GM23338 (cell line): ENCODE data around the gene ING2.

Source experiments
- CREB1 ChIP-seq: fragments of 250-450 bp; sonication (Bioruptor Pico); IDR thresholded peaks from 2 replicates; pipeline ENCODE4 v1.5.0; 2020; ENCODE audit warnings: low read depth, mild to moderate bottlenecking, moderate library complexity
- CTCF ChIP-seq, 2 experiments: fragments of 200-600 bp in 1 of 2; sonication (generic) in 1 of 2; conservative IDR thresholded peaks; 2 replicates each; pipeline versions ENCODE4 v1.5.1 to v1.6.1; 2016 to 2017; ENCODE audit warnings: antibody characterized with exemption in 2 of 2, low read depth in 2 of 2, mild to moderate bottlenecking in 2 of 2, moderate library complexity in 1 of 2
- ETS1 ChIP-seq: IDR thresholded peaks from 2 replicates; pipeline ENCODE4 v1.6.1; 2016; ENCODE audit warnings: antibody characterized with exemption
- EZH2 ChIP-seq: fragments of 200-600 bp; sonication (generic); IDR thresholded peaks from one replicate; pipeline ENCODE4 v1.8.0; 2017; ENCODE audit warnings: antibody characterized with exemption, mild to moderate bottlenecking, low read depth; ENCODE audit not compliant: unreplicated experiment
- EZH2phosphoT487 ChIP-seq: fragments of 200-600 bp; sonication (generic); IDR thresholded peaks from one replicate; pipeline ENCODE4 v1.8.1; 2018; ENCODE audit warnings: antibody characterized with exemption; ENCODE audit not compliant: unreplicated experiment
- JUNB ChIP-seq: IDR thresholded peaks from one replicate; pipeline ENCODE4 v1.6.1; 2016; ENCODE audit warnings: antibody characterized with exemption; ENCODE audit not compliant: unreplicated experiment
- NANOG ChIP-seq: IDR thresholded peaks from 2 replicates; pipeline ENCODE4 v1.6.1; 2016; ENCODE audit warnings: antibody characterized with exemption, borderline replicate concordance
- POLR2AphosphoS5 ChIP-seq: IDR thresholded peaks from 2 replicates; pipeline ENCODE4 v1.6.1; 2016; ENCODE audit warnings: antibody characterized with exemption, low read depth
- REST ChIP-seq: IDR thresholded peaks from one replicate; pipeline ENCODE4 v1.6.1; 2018; ENCODE audit warnings: antibody characterized with exemption; ENCODE audit not compliant: unreplicated experiment
- STAT1 ChIP-seq: IDR thresholded peaks from one replicate; pipeline ENCODE4 v1.6.1; 2016; ENCODE audit warnings: antibody characterized with exemption; ENCODE audit not compliant: unreplicated experiment
- ZNF114 ChIP-seq: fragments of 250-450 bp; sonication (Bioruptor Pico); IDR thresholded peaks from 2 replicates; pipeline ENCODE4 v1.5.0; 2020; ENCODE audit warnings: mild to moderate bottlenecking, moderate library complexity
- ZNF331 ChIP-seq: fragments of 250-450 bp; sonication (Bioruptor Pico); IDR thresholded peaks from 2 replicates; pipeline ENCODE4 v1.5.0; 2020; ENCODE audit warnings: low read depth, mild to moderate bottlenecking, moderate library complexity

- peak in 1 of 2 experiments; percentile 19; a peak in 1 of 4 replicates for TF ChIP-seq CTCF (conservative IDR thresholded peaks at IDR 0.05; ENCODE audit: low read depth in 2 of 2)
- no peak for TF ChIP-seq POLR2AphosphoS5
- TF ChIP-seq STAT1 = no peak
- no peak for TF ChIP-seq JUNB
- TF ChIP-seq EZH2 = no peak
- TF ChIP-seq REST = no peak
- no peak for TF ChIP-seq CREB1 (CRISPR knock-in tag)
- no peak for TF ChIP-seq EZH2phosphoT487
- no peak for TF ChIP-seq ZNF331 (CRISPR knock-in tag)
- TF ChIP-seq ETS1 = no peak
- TF ChIP-seq ZNF114 (CRISPR knock-in tag) = no peak
- no peak for TF ChIP-seq NANOG
Measured at GRCh38 chr4:183557611-183558010, 52.8 kb downstream of the ING2 start.
